T1000 (cell line): Measurements from ENCODE around the gene EIF2AK3.
"Not testable (repeated sequence)": the region's sequence is repeated elsewhere in the genome, so short reads cannot be mapped to it uniquely, and the experiment has no call there.

ENCODE experiments used
- DNase-seq: peaks from one replicate; lab custom pipeline; 2025; ENCODE audit warnings: mixed read lengths; lab: John Stamatoyannopoulos, UW

EIF2AK3 gene

DNA sequence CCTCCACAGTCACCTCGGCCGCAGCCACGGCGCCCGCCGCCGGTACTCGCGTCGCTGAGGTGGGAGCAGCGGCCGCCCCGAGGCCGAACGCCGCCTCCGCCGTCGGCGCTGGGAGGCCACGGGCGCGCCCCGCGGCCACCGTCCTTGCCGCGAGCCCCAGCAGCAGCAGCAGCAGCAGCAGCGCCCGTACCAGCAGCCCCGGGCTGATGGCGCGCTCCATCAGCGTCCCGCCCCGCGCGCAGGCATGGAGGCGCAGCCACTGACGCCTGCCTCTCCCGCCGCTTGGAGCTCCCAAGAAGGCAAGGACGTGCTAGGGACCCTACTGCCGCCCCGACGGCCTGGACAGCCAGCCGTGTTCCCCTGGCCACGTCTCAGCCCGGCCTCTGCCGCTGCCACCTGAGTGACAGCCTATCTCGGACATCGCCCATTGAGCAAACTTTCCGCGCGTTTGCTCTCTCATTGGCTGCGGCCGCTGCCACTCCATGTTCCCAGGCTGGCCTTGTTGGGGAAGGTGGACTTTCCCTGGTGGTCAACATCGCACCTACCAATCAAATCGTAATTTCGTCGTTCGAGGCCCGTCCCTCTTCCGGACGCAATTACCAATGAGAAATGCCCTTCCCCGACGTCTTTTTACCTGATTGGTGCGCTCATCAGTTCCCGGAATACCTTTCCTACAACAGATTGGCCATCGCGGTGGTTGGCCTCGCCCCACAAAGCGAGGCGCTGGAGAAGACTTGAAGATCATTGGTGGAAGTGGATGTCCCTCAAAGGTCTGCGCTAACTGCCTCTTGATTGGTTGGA is at the start of gene EIF2AK3:
TSS of gene EIF2AK3 (minus strand) at position 410 of the 801 bp plus-strand sequence. CDS start at position 220, 190 bp downstream.
- peak; percentile 97 for DNase-seq

DNA sequence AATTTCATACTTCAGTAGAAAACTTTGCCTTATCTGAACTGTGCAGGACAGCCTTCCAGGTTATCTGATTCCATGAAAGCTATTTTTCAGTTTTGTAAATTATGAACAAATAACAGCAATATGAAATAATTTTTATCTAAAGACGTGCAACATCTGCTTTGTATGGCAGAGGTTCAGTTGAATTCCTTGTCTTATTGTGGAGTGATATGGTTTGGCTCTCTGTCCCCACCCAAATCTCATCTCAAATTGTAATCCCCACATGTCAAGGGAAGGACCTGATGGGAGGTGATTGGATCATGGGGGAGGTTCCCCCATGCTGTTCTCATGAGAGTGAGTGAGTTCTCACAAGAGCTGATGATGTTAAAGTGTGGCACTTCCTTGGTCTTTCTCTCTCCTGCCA is 46.1 kb upstream of the EIF2AK3 start:
- no peak for DNase-seq

DNA sequence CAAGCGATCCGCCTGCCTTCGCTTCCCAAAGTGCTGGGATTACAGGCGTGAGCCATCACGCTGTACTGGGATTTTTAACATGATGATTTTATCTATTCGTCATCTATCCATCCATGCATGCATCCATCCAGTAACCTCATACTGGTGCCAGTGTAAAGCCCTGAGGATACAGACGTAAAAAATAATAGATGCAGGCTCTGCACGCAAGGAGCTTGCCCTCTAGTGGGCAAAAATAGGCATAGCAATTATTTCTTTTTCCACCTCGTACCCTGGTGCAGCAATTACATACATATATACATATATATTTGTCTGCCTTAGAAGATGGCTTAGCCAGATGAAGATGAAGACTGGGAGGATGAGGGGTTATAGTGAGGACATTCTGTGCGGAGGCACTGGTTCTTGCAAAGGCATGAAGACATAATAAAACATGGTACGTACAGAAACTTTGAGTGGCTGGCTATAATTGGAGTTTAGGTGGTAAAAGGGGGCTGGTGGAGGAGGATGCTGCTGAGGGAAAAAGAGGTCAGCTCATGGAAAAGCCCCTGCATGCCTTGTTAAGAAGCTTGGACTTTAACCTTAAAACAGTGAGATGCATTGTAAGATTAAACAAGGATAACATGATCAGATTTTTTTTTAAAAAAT is 44.6 kb upstream of the EIF2AK3 start:
- no peak for DNase-seq

DNA sequence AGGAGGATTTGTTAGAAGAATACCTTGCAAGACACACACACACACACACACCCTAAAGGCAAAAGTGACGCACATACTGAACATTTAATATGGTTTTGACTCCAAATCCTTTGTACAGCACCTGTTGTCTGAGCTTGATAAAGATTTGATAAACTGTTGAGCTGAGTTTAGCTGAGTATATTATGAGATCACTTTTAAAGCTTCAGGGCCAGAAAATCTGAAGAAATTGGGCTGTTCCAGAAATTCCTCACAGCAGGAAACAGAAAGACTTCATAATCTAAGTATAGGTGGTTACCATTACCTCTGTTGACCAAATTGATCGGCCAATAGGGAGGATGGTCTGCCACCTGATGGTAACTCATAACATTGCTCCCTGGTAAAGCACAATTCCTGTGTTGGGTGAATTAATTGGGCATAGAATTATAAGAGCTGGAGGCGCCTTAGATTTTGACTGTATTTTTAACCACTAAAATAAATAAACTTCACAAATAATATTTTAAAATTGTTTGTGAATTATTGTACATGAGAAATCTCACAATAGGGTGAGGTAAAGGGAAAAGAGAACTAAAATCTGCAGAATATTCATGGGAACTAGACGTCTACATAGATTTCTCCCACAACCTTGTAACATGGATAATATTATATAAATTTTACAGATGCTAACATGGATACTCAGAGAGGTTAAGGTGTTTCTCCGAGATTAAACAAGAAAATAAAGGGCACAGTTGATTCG is 42.4 kb upstream of the EIF2AK3 start:
- DNase-seq: no peak

- no peak for DNase-seq
Measured at GRCh38 chr2:88668862-88669261, 41.6 kb upstream of the EIF2AK3 start.

DNA sequence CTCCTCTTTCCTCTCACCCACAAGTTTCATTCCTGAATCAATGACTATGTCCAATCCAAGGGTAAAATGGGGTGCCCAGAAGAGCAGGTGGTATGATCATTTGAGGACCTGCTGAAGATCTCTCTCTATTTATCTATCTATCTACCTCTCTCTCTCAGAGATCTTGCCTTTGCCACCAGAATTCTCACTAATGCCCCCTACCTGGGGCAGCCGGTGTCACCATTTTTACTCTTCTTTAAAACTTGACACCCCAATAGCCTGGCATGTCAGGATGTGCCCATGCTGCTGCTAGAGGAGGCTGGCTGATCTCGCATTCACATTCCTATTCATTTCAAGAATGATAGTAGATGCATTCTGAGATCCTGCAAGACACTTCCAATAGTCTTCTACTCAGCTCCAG is 40.0 kb upstream of the EIF2AK3 start:
- no peak for DNase-seq

DNA sequence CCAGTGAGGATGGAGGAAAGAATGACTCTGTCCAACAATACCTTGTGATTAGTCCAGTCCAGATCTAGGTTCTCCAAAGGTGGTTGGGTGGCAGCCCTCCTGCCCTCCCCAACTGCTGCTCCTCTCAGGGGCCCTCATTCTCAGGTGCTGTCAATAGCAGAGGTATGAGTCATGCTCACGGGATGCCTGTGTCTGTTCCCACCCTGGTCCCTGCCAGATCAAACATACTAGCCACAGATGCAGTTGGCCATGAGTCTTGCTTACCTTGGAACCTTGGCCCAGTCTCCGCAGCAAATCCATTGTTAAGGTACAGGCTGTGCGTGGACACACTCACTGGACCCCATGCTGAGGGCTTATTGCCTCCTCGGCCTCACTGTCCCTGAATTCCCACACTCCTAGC is 39.3 kb upstream of the EIF2AK3 start:
- no peak for DNase-seq

- no peak for DNase-seq
Measured at GRCh38 chr2:88660622-88661021, 33.4 kb upstream of the EIF2AK3 start.

DNA sequence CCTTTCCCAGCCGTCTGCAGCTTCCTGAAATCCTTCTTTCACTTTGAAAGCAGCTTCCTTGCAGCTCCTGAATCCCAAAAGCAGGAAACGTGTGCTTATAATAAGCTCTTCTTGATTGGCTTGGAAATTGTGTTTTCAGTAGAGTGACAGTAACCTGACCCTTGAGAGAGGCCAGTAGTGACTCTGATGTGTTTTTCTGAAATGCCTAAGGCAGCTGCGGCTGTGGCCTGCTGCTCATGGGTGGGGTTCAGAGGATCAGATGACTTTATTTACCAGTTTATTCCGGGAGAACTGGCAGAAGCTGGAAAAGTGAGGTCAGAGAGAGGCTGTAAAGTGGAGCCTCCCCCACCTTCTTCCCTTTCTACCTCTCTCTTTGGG is 32.3 kb upstream of the EIF2AK3 start:
- no peak for DNase-seq

- no peak for DNase-seq
Measured at GRCh38 chr2:88658881-88659537, 31.7 kb upstream of the EIF2AK3 start.

GRCh38 chr2:88658326-88658725 is 31.1 kb upstream of the EIF2AK3 start:
- DNase-seq: no peak

DNA sequence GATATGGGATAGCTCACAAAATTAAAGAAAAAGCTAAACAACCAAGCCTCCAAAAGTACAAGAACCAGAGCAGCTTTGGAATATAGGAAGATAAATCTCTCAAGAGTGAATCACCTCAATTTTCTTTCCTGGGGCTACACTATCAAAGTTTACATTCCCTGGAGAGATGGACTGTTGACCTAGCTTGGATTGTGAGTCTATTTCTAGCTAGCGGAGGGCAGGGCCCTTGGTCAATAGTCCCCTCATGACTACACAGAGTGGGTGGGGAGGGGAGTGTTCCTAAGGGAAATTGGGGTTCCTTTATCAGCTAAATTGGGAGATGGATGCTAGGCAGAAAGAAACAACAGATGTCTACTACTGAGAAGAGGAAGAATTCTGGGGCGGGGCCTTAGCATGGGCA is 29.9 kb upstream of the EIF2AK3 start:
- DNase-seq: peak; percentile 19

DNA sequence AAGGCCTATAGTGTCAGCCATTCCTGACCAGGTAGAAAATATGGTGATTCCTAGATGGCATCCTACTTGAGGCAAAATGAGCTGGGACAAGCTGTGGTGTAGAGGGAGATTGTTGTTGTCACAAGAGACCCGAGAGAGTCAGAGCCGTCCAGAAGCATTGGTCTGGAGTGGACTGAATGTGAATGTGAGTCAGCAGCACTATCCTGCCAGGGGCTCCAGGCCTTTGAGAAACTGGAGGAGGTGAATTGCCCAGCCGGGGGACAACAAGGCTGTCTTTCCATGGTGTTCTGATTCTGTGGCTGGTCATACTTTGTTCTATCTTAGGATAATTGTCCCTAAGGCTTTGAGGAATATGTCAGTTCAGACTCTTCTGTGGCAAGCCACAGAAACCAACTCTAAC is 29.4 kb upstream of the EIF2AK3 start:
- no peak for DNase-seq

GRCh38 chr2:88654714-88655113 is 27.4 kb upstream of the EIF2AK3 start:
- DNase-seq: no peak

DNA sequence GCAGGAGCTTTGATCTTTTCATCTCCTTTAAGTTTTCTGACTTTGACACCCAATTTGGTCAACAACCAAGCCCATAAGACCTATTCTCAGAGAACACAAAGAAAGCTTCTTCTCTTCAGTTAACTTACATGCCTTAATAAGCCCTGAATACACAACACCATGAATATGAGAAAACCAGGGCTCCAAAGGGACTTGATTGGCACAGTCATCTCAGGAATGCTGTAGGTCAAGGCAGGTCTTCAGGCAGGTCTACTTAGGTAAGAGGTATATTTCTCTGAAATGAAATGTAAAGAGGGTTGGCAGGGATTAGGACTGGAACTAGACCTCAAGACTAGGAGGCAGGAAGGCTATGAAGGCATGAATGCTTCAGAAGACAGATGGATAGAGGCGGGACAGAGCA is 24.4 kb upstream of the EIF2AK3 start:
- DNase-seq: no peak

DNA sequence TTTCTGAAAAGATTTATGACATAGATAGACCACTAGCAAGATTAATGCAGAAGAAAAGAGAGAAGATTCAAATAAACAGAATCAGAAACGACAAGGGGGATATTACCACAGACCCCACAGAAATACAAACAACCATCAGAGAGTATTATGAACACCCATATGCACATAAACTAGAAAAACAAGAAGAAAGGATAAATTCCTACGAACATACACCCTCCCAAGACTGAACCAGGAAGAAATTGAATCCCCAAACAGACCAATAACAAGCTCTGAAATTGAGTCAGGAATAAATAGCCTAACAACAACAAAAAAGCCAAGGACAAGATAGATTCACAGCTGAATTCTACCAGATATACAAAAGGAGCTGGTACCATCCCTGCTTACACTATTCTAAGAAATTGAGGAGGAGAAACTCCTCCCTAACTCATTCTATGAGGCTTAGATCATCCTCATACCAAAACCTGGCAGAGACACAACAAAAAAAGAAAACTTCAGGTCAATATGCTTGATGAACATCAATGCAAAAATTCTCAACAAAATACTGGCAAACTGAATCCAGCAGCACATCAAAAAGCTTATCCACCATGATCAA is 18.1 kb upstream of the EIF2AK3 start:
- DNase-seq: not testable (repeated sequence)

DNA sequence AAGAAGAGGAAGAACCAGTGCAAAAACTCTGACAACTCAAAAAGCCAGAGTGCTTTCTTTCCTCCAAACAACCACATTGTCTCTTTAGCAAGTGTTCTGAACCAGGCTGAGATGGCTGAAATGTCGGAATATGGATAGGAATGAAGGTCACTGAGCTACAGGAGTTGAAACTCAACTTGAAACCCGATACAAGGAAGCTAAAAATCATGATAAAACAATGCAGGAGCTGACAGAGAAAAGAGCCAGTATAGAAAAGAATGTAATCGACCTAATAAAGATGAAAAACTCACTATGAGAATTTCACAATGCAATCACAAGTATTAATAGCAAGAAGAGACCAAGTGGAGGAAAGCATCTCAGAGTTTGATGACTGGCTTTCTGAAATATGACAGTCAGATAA is 15.0 kb upstream of the EIF2AK3 start:
- no peak for DNase-seq

- no peak for DNase-seq
Measured at GRCh38 chr2:88641330-88641729, 14.1 kb upstream of the EIF2AK3 start.

GRCh38 chr2:88639865-88640264 is 12.6 kb upstream of the EIF2AK3 start:
- no peak for DNase-seq

DNA sequence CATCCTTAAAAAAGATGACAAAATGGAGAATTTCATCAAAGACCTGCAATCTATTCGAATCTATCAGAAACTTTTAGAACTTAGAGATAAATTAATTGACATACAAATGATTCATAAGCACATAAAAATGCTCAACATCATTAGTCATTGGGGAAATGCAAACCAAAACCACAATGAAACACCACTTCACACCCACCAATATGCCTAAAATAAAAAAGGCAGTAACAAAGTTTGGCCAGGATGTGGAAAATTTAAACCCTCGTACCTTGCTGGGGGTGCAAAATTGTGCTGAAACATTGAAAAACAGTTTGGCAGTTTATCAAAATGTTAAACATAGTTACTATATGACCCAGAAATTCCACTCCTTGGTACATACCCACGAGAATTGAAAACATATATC is 11.5 kb upstream of the EIF2AK3 start:
- DNase-seq: no peak

DNA sequence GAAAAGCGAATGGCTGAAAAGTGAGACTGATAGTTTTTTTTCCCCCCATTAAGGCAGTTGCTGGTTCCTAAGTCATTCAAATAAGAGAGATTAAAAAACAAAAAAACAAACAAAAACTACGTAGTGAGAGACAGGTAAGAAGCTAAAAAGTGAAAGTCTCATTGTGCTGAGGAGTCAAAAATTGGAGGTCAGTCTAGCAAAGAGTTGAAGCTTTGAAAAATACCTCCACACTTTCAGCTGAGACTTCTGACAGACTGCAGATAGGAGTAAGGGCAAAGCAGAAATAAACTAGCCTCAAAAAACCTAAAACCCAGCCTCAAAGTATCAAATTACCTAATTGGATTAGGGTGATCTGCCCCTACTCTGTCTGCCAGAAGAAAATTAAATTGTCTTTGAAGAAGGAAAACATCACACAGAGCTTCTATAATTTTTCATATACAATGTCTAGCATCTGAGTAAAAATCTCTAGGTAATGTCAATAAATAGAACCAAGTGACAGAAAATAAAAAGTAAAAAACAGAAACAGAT is 10.9 kb upstream of the EIF2AK3 start:
- no peak for DNase-seq

DNA sequence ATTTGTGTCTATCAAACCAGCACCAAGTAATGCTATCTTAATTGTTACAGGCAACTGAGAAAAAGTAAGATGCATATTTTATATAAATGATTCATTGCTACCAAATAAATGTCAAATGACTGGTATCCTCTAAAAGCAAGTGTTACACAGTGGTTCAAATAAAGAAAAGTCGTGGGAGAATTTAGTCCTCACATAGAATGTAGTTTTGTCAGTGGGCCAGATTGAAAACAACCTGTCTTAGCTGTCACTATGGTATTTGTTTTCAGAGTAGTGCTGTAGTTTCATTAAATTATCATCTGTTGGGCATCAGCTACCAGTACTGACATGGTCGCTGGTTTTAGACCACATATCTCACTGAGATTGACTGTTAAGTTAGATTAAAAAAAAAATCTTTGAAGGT is 10.2 kb upstream of the EIF2AK3 start:
- no peak for DNase-seq
